Measurements from ENCODE around the gene SLIT3.

Gene SLIT3

DNA sequence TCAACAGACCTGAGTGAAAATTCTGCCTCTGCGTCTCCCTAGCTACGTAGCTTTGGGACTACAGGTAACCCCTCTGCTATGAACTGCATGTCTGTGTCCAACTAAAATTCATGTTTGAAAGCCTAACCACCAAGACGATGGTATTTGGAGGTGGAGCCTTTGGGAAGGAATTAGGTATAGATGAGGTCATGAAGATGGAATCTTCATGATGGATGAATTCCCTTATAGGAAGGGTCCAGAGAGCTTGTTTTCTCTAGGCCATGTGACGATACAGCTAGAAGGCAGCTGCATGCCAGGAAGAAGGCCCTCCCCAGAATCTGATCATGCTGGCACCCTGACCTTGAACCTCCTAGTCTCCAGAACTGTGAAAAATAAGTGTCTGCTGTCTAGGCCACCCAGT lies 296.4 kb downstream of the SLIT3 start:
- no peak for TF ChIP-seq CTCF (IDR thresholded peaks at IDR 0.05; ENCODE audit: insufficient read depth, low read length, poor library complexity, severe bottlenecking)
- TF ChIP-seq EZH2phosphoT487 (conservative IDR thresholded peaks at IDR 0.05; ENCODE audit: low read length), result no peak
- no peaks in the 10 kb centered on the region for H3K27me3 ChIP-seq (ENCODE audit: low read length)
- no peaks in the 10 kb centered on the region for H4K20me1 ChIP-seq (ENCODE audit: low read depth, low read length)
- H2AFZ ChIP-seq (ENCODE audit: low read depth, low read length, severe bottlenecking), result no peak overlapping the region
- H3K9me2 ChIP-seq (replicated peaks; ENCODE audit: insufficient read depth, low read length), result no peaks in the 10 kb centered on the region
- no peak overlapping the region for H3K27ac ChIP-seq (ENCODE audit: low read depth, low read length)
- H3K9me3 ChIP-seq (ENCODE audit: insufficient read depth, low read length), result no peaks in the 10 kb centered on the region
- H3F3A ChIP-seq (ENCODE audit: insufficient read depth), result no peaks in the 10 kb centered on the region
- H3K79me2 ChIP-seq (ENCODE audit: insufficient read depth, low read length), result no peaks in the 10 kb centered on the region
- H3K4me2 ChIP-seq (ENCODE audit: low read depth, low read length, poor library complexity, severe bottlenecking), result no peak overlapping the region
- no peaks in the 10 kb centered on the region for H3K36me3 ChIP-seq (ENCODE audit: low read length)
- H3K4me3 ChIP-seq (ENCODE audit: insufficient read depth, low read length, poor library complexity, severe bottlenecking), result no peak overlapping the region
- H3K9ac ChIP-seq (ENCODE audit: low read length), result no peak overlapping the region

- no peak for TF ChIP-seq CTCF (IDR thresholded peaks at IDR 0.05; ENCODE audit: insufficient read depth, low read length, poor library complexity, severe bottlenecking)
- no peak for TF ChIP-seq EZH2phosphoT487 (conservative IDR thresholded peaks at IDR 0.05; ENCODE audit: low read length)
- H3K4me2 ChIP-seq (ENCODE audit: low read depth, low read length, poor library complexity, severe bottlenecking), result no peak overlapping the region
- H3F3A ChIP-seq (ENCODE audit: insufficient read depth), result no peaks in the 10 kb centered on the region
- no peaks in the 10 kb centered on the region for H3K9me2 ChIP-seq (replicated peaks; ENCODE audit: insufficient read depth, low read length)
- no peak overlapping the region for H2AFZ ChIP-seq (ENCODE audit: low read depth, low read length, severe bottlenecking)
- no peaks in the 10 kb centered on the region for H3K27me3 ChIP-seq (ENCODE audit: low read length)
- H3K27ac ChIP-seq (ENCODE audit: low read depth, low read length), result no peak overlapping the region
- no peak overlapping the region for H3K9ac ChIP-seq (ENCODE audit: low read length)
- no peaks in the 10 kb centered on the region for H3K36me3 ChIP-seq (ENCODE audit: low read length)
- no peak overlapping the region for H3K4me3 ChIP-seq (ENCODE audit: insufficient read depth, low read length, poor library complexity, severe bottlenecking)
- H3K9me3 ChIP-seq (ENCODE audit: insufficient read depth, low read length), result no peaks in the 10 kb centered on the region
- no peaks in the 10 kb centered on the region for H3K79me2 ChIP-seq (ENCODE audit: insufficient read depth, low read length)
- H4K20me1 ChIP-seq (ENCODE audit: low read depth, low read length), result no peaks in the 10 kb centered on the region
These were observed 297.0 kb downstream of the SLIT3 start for GRCh38 chr5:169003721-169004541.

GRCh38 chr5:169002953-169003555 lies 297.9 kb downstream of the SLIT3 start:
- no peak overlapping the region for H3K4me2 ChIP-seq (ENCODE audit: low read depth, low read length, poor library complexity, severe bottlenecking)
- H3K4me3 ChIP-seq (ENCODE audit: insufficient read depth, low read length, poor library complexity, severe bottlenecking), result no peak overlapping the region
- H3K9me2 ChIP-seq (replicated peaks; ENCODE audit: insufficient read depth, low read length), result no peaks in the 10 kb centered on the region

More at GRCh38 chr5:169002953-169003555, 297.9 kb downstream of the SLIT3 start:
- TF ChIP-seq CTCF (IDR thresholded peaks at IDR 0.05; ENCODE audit: insufficient read depth, low read length, poor library complexity, severe bottlenecking) (no peak), EZH2phosphoT487 (conservative IDR thresholded peaks at IDR 0.05; ENCODE audit: low read length) (no peak)
- Histone ChIP-seq H2AFZ (ENCODE audit: low read depth, low read length, severe bottlenecking) (no peak overlapping the region), H3F3A (ENCODE audit: insufficient read depth) (no peaks in the 10 kb centered on the region), H3K27me3 (ENCODE audit: low read length) (no peaks in the 10 kb centered on the region), H3K27ac (ENCODE audit: low read depth, low read length) (no peak overlapping the region), H3K36me3 (ENCODE audit: low read length) (no peaks in the 10 kb centered on the region), H3K79me2 (ENCODE audit: insufficient read depth, low read length) (no peaks in the 10 kb centered on the region), H3K9ac (ENCODE audit: low read length) (no peak overlapping the region), H4K20me1 (ENCODE audit: low read depth, low read length) (no peaks in the 10 kb centered on the region), H3K9me3 (ENCODE audit: insufficient read depth, low read length) (no peaks in the 10 kb centered on the region)

All from SU-DHL-6 (cell line).